Epidermal melanocyte (primary cell): ENCODE results near the gene CLPTM1.
"Not testable (repeated sequence)": the region's sequence is repeated elsewhere in the genome, so short reads cannot be mapped to it uniquely, and the experiment has no call there.

Experiments used
- DNase-seq: peaks from one replicate; pipeline ENCODE4 v3.0.0; 2011; ENCODE audit warnings: low spot score; ENCODE audit not compliant: insufficient read length

The CLPTM1 gene

DNA sequence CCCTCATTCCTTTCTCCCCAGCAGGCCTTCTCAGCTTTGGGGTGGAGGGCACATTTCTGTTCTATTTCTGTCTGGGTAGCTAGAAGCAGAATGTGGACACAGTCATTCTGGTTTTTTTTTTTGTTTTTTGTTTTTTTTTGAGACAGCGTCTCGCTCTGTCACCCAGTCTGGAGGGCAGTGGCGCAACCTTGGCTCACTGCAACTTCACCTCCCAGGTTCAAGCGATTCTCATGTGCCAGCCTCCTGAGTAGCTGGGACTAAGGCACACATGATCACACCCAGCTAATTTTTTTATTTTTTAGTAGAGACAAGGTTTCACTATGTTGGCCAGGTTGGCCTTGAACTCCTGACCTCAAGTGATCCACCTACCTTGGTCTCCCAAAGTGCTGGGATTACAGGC, 20.3 kb downstream of the CLPTM1 start:
- no peak for DNase-seq

DNA sequence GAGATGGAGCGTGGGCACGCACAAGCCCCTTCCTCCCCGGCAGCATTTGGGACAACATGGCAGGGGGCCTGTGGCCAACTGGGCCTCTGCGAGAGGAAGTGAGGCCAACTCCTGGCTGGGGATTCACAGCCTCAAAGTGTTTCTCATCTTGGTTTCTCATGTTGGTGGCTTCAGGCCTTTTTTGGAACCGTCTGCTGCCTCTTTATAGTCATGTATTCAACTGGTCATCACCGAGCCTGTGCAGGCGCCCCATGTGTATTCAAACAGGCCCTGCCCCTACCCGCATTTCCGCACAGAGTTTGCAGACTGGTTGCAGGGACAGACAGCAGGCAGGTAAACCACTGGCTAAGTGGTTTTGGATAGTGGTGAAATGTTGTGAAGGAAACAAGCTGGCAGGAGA, 28.8 kb downstream of the CLPTM1 start:
- DNase-seq: no peak

DNA sequence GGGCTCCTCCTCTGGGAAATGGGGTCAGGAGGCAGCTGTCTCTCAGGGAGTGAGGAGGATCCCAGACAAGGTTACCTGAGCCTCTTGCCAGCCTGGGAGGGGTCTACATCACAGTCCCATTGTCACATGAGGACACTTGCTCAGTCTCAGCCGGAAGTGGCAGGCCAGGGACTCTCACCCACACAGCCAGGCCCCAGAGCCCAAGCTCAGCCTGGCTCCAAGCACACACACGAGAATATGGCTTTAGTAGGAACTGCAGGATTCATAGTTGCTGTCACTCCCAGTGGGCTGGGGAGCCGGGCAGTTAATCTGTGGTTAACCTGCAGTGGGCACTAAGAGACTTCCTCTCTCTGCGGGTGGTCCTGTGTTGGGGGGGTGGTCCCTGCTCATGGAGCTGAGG, 30.3 kb downstream of the CLPTM1 start:
- DNase-seq: no peak

DNA sequence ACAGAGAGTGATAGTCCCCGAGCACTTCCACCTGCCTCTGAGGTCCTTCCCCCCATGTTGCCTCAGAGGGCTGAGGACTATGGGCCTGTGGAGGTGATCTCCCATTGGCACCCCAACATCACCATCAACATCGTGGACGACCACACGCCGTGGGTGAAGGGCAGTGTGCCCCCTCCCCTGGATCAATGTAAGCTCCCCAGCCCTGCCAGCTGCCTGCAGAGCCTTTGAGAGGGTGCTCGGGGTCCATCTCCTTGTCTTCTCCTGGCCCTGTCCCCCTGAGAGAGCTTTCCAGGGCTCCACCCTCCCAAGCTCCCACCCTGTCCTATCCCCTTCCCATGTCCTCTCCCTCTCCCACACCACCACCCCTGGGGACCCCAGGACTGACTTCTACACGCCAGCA, 31.2 kb downstream of the CLPTM1 start:
- no peak for DNase-seq

DNA sequence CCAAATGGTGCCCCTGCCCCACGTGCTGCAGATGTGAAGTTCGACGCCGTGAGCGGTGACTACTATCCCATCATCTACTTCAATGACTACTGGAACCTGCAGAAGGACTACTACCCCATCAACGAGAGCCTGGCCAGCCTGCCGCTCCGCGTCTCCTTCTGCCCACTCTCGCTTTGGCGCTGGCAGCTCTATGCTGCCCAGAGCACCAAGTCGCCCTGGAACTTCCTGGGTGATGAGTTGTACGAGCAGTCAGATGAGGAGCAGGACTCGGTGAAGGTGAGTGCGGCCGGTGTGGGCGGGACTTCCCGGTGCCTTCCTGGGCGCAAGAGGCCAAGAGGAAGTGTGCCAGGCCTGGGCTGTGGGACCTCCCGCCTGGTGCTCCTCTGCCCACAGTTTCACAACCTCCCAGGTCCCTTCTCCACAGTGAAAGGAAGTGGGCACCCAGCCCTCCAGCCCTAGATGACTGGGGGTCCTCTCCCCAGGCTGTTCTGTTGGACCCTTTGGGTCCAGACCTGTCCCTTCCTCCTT, 32.0 kb downstream of the CLPTM1 start:
- no peak for DNase-seq

DNA sequence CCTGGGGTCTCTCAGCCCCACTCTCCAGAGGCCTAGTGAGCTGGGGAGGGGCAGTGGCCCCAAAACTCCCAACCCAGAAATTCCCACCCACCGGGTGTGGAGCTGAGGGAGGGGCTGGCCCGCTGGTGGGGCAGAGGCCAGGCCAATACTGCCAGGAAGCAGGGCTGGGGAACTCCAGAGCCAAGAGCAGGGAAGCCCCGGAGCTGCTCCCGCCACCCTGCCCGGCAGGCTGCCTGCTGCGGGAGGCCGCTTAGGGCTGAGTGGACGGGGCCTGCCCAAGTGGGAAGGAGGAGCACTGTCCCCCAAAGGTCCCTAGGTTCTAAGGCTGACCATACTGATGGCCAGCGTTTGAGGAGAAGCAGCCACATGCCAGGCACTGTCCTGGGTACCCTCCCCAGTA, 33.1 kb downstream of the CLPTM1 start:
- DNase-seq: no peak

DNA sequence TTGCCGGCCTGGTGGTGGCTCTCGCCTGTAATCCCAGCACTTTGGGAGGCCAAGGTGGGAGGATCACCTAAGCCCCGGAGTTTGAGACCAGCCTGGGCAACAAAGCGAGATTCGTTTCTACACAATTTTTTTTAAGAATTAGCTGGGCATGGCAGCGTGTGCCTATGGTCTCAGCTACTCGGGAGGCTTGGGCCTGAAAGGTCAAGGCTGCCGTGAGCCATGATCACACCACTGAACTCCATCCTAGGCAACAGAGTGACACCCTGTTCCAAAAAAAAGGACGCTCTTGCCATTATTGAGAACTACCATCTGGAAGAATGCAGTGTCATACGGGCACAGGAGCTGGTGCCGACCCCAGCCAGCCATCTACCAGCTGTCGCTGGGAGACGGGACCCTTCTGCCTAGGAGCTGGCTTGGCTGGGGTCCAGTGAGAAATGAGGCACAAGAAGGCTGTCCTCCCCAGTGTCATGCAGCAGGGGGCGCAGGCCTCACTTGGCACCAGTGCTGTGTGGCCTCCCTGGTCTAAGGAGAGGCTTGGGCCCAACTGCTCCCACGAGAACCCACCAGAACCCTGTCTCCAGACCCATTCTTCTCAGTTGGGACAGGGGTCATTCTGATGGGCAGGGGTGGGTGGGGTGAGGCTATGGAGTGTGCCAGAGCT, 33.8 kb downstream of the CLPTM1 start:
- DNase-seq: peak; percentile 64

DNA sequence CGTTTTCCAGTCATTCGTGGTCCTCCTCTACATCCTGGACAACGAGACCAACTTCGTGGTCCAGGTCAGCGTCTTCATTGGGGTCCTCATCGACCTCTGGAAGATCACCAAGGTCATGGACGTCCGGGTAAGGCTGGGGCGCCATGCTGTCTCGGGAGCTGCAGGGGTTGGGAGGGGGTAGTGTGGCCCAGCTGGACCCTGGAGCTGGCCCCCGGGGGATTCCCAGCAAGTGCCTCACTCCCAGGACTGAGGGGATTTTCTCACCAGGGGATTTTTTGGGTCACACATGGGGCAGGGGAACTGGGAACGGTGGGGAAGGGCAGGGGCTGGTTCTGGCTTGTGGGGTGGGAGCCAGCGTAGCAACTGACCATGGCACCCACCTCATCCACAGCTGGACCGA, 35.3 kb downstream of the CLPTM1 start:
- no peak for DNase-seq

DNA sequence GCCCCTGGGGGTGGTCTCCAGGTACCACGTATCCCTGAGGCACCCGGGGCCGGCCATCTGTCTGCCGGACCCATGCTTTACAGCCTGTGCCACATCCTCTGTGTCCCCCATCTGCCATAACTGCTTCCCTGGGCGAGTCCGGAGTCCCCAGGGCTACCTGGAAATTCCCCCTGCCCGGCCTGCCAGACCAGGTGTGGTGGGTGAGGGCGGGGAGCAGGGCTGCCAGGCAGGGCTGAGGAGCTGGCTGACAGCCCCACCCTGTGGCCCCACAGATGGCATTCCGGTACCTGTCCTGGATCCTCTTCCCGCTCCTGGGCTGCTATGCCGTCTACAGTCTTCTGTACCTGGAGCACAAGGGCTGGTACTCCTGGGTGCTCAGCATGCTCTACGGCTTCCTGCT, 35.8 kb downstream of the CLPTM1 start:
- DNase-seq: no peak

DNA sequence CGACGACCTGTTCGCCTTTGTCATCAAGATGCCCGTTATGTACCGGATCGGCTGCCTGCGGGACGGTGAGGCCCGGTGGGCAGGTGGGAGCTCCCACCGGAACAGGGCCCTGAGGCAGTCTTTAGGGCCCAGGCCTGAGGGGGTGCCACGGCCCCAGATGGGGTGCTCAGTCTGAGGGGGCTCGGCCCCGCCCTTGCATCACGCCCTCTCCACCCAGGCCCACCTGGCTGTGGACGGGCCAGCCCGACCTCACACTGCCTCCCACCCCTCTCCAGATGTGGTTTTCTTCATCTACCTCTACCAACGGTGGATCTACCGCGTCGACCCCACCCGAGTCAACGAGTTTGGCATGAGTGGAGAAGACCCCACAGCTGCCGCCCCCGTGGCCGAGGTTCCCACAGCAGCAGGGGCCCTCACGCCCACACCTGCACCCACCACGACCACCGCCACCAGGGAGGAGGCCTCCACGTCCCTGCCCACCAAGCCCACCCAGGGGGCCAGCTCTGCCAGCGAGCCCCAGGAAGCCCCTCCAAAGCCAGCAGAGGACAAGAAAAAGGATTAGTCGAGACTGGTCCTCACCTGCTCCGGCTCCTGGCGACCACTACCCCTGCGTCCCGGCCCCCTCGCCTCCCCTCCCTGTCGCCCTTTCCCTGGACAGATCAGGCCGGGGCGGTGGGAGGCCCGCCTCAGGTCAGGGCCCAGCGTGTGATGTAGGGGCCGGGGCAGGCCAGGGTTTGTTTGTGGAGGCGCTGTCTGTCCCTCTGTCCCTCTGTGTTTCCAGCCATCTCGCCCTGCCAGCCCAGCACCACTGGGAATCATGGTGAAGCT, 37.4 kb downstream of the CLPTM1 start:
- no peak for DNase-seq

DNA sequence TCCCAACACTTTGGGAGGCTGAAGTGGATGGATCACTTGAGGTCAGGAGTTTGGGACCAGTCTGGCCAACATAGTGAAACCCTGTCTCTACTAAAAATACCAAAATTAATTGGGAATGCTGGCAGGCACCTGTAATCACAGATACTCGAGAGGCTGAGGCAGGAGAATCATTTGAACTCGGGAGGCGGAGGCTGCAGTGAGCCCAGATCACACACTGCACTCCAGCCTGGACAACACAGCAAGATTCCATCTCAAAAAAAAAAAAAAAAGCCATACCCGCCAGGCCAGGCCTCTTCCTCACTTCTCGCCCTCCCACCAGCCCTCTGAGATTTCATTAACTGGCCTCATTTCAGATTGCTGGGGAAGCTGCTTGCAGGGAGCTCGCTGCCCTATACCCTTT, 38.3 kb downstream of the CLPTM1 start:
- DNase-seq: no peak

DNA sequence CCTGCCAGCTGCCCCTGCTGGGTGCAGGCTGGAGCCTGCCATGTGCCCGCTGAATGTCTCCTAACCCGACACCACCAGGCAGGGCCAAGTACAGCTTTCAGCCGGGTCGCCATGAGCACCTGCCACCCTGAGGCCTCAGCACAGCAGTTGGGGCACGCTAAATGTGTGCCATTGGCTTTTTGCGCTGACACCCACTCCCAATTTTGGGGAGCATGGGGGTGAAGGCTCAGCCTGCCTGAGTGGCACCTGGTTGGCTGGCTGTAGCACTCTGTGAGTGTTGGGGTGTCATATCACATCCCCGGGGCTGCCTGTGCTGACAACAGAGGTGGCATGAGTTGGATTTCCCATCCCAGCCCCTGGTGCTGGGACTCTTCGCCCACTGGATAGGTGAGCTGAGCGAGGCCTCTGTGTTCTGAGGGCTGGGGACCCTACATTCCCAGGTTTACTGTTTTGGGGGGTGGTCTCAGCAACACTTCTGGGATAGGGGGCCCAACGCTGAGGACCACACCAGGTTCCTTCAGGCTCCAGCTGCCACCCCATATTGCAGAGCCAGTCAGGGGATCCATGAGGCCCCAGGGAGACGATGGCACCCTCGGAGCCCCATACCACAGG, 38.9 kb downstream of the CLPTM1 start:
- DNase-seq: no peak

DNA sequence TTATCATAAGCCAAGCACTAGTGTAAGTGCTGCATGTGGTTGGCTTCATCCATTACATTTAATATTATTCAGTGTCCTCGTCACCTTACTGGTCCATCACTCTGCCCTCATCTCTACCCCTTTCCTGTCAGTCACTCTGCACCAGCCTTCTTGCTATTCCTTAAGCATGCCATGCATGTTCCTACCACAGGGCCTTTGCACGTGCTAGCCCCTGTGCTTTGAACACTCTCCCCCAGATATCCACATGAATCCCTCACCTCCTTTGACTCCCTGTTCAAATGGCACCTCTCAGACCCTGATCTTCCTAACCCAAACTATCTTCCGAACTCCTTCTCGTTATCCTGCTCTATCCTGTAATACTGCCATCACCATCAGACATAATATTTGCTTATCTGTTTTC, 42.8 kb downstream of the CLPTM1 start:
- DNase-seq: no peak

DNA sequence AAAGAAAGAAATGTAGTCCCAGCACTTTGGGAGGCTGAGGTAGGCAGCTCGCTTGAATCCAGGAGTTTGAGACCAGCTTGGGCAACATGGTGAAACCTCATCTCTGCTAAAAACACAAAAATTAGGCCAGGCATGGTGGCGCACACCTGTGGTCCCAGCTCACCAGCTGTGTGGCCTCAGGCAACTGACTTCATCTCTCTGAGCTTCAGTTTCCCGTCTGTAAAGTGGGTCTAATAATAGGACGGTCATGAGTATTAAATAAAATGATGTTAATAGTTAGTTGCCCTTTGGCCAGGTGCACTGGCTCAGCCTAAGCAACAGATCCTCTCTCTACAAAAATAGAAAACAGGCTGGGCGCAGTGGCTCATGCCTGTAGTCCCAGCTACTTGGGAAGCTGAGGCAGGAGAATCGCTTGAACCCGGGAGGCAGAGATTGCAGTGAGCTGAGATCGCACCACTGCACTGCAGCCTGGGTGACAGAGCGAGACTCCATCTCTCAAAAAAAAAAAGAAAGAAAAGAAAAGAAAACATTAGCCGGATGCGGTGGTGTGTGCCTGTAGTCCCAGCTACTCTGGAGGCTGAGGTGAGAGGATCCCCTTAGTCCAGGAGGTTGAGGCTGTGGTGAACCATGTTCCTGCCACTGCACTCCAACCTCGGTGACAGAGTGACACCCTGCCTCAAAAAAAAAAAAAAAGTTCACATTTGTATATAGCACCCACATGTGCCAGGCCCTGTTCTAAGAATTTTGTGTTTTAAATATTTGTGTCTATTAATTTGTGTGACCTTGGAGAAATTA, 44.1 kb downstream of the CLPTM1 start:
- not testable (repeated sequence) for DNase-seq

DNA sequence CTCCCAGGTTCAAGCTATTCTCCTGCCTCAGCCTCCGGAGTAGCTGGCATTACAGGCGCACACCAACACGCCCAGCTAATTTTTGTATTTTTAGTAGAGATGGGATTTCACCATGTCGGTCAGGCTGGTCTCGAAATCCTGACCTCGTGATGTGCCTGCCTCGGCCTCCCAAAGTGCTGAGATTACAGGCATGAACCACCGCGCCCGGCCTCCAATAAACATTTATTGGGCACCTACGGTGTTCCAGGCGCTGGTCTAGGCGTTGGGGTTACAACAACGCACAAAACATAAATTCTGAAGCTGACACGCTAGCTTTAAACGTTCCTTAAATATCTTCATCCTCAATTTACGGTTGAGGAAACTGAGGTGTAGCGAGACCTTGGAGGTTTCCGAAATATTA, 45.5 kb downstream of the CLPTM1 start:
- DNase-seq: not testable (repeated sequence)

DNA sequence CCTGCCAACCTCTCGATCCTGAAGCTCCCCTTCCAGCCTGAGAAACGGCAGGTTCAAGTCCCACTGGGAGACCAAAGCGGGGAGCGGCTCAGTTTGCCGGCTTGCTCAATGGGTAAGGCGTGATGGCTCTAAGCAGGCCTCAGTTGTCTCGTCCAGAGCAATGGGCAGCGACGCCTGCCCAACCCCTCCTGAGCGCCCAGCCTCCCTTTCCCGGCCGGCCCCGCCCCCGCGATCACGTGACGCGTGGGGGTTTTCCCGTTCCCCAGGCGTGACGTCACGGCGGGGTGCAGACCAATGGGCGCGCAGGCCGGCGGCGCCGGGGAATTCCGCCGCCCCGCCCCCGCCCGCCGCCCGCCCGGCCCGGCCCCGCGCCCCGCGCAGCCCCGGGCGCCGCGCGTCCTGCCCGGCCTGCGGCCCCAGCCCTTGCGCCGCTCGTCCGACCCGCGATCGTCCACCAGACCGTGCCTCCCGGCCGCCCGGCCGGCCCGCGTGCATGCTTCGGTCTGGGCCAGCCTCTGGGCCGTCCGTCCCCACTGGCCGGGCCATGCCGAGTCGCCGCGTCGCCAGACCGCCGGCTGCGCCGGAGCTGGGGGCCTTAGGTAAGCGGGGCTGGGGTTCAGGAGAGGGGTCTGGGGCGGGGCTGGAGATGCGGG, 46.0 kb downstream of the CLPTM1 start, which contains the start of gene RELB:
TSS of gene RELB (plus strand) at position 378 of the 653 bp plus-strand sequence. CDS start at position 494, 116 bp downstream.
- peak; percentile 99 for DNase-seq

DNA sequence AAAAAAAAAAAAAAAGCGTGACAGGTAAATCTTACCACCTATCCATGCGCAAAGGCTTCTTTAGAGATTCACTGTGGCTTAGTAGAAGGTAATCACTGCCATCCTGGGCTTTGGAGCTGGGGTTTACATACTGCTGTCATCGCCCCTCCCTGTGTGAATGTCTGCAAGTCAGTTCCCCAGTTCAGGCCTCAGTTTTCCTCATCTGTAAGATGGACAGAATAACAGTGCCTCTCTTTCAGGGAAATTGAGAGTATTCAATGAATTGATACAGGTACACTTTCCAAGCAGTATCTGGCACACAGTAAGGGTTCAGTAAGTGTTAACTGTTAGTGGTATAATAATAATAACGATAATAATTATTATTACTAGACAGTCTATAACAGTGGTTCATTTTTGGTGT, 48.3 kb downstream of the CLPTM1 start:
- DNase-seq: no peak

DNA sequence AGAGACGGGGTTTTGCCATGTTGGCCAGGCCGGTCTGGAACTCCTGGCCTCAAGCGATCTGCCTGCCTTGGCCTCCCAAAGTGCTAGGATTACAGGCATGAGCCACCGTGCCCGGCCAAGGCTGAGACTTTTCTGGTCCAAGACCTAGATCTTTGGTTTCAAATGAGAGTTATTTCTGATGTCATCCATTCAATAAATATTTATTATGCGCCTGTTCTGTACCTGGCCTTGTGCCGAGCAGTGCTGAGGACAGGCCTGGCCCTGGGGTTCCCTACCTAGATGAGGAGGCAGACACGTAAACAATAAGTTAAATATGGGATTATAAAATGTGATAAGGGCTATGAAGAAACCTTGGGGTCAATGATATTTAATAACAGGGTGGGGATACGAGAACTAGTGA, 50.6 kb downstream of the CLPTM1 start:
- DNase-seq: no peak

DNA sequence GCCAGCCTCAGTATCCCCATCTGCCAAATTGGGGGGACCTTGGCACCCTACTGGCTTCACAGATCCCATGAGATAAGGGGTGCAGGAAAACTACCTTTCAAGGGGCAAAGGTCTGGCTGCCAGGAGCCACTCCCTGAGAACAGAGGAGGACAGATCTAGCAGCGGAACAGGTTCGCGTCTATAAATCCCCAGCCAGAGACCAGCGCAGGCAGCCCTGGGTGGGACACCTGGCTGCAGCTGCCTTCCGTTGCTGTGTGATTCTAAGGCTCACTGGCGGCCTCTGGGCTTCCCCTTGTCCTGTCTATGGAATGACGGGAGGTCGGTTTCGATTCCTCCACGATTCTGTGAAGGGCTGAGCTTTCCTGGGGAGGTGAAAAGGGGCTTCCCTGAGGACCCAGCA, 53.4 kb downstream of the CLPTM1 start:
- no peak for DNase-seq

DNA sequence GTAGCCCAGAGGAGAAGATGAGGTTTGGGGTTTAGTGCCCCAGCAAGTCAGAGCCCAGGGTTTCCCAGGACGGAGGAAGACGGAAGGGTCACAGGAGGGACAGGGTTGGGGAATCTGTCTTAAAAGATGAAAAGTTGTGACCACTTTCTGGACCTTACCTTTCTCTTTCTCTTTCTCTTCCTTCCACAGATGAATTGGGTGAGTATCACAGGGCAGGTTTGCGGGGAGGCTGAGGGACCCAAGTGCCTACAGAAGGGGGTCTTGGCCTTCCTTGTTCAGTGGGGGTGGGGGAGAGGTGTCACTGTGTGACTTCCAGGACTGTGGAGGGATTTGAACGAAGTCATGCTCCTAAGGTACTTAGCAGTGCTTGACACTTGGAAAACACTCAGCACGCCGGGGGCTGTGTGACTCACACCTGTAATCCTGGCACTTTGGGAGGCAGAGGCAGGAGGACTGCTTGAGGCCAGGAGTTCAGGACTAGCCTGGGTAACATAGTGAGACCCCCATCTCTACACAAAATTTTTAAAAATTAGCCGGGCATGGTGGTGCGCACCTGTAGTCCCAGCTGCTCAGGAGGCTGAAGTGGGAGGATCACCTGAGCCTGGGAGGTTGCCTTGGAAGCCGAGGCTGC, 54.6 kb downstream of the CLPTM1 start:
- no peak for DNase-seq
